ENCODE data around the gene TBX2. TPM values are rescaled to one million over a fixed set of nuclear protein-coding genes. Genes with fewer than 3 reads are reported as not detected.

The TBX2 gene
- total RNA-seq, 2 experiments from 2014 or later, result not detected

DNA sequence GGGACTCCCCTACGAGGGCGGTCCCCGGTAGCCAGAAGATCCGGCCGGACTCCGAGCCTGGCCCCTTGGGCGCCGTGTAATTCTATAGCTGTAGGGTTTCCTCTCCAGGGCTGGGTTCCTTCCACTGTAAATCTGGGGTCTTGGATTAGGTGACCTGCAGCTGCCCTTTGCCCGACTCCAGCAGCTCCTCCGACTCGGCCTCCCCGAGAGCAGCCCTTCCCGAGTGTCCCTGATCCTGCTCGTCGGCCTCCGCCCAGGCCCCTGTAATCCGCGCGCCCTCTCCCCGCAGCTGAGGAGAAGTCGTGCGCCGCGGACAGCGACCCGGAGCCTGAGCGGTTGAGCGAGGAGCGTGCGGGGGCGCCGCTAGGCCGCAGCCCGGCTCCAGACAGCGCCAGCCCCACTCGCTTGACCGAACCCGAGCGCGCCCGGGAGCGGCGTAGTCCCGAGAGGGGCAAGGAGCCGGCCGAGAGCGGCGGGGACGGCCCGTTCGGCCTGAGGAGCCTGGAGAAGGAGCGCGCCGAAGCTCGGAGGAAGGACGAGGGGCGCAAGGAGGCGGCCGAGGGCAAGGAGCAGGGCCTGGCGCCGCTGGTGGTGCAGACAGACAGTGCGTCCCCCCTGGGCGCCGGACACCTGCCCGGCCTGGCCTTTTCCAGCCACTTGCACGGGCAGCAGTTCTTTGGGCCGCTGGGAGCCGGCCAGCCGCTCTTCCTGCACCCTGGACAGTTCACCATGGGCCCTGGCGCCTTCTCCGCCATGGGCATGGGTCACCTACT lies 5.5 kb downstream of the TBX2 start:
- peaks cover 79% of the 10 kb centered on the region for H3K27me3 Mint-ChIP-seq
- no peak overlapping the region for H3K27ac Mint-ChIP-seq
- no peaks in the 10 kb centered on the region for H3K9me3 Mint-ChIP-seq (ENCODE audit: low read depth)
- no peak for ATAC-seq
- CTCF ChIA-PET, result interaction anchor here (1.6 kb wide), 1 partner anchor 434 kb away, joined by 4 read pairs; no protein-coding TSS in a partner anchor
- no peak overlapping the region for H3K4me3 Mint-ChIP-seq
- peaks cover 29% of the 10 kb centered on the region for H3K4me1 Mint-ChIP-seq
- DNase-seq, result no peak
- no peaks in the 10 kb centered on the region for H3K36me3 Mint-ChIP-seq

DNA sequence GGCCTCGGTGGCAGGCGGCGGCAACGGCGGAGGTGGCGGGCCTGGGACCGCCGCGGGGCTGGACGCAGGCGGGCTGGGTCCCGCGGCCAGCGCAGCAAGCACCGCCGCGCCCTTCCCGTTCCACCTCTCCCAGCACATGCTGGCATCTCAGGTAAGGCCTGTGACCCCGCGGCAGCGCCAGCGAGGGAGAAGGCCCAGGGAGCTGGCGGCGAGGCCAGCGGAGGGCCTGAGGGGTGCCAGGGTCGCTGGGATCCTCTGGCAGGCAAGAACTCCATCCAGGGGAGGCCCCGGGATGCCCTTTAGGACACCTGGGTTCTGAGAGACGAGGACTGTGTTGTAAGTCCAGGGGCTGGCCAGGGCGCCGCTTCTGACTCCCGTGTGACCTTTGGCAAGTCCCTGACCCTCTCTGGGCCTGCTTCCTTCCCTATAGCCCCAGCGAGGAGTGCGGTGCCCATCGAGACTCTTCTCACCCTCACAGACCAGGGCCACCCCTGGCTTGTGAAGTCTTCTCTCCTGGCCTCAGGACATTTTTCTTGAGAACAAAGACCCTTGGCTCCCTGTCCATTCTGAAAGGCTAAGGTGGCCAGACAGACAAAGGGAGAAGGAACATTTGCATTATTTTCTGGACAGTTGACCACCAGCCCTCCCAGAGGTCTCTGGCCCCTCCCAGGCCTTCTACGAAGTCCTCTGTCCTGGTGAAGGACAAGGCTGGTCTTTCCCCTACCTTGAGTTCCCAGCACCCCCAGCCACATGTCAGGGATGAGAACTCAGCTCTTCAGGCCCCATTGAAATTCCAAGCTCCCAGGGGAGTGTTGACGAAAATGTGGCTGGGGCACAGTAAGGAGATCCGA lies 6.3 kb downstream of the TBX2 start:
- Mint-ChIP-seq H3K27me3 (peaks cover 81% of the 10 kb centered on the region), H3K9me3 (ENCODE audit: low read depth) (no peaks in the 10 kb centered on the region), H3K27ac (no peak overlapping the region), H3K36me3 (no peaks in the 10 kb centered on the region), H3K4me1 (peaks cover 32% of the 10 kb centered on the region), H3K4me3 (no peak overlapping the region)
- DNase-seq (no peak), ATAC-seq (no peak)
- CTCF ChIA-PET, result interaction anchor here (1.6 kb wide), 1 partner anchor 434 kb away, joined by 4 read pairs; no protein-coding TSS in a partner anchor

DNA sequence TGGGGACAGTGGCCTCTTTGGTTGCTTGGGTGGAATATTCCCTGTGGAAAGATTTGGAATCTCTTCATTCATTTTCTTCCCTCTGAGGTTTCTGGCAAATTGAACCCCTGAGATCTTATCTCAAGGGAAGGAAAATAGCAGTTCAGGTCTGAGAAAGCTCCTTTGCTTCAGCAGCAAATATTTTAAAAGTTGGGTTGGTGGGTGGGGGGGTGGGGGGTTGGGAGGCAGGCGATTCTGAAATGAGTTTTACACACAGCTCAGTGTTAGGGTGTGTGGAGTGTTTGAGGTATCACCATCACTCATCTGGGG lies 6.8 kb downstream of the TBX2 start:
- ATAC-seq, result no peak
- Mint-ChIP-seq H3K4me3 (no peak overlapping the region), H3K4me1 (peaks cover 30% of the 10 kb centered on the region), H3K9me3 (ENCODE audit: low read depth) (no peaks in the 10 kb centered on the region), H3K27me3 (peaks cover 75% of the 10 kb centered on the region), H3K36me3 (no peaks in the 10 kb centered on the region), H3K27ac (no peak overlapping the region)
- no peak for DNase-seq
- CTCF ChIA-PET, result interaction anchor here (1.2 kb wide), 1 partner anchor 8 kb away, joined by 3 read pairs; no protein-coding TSS in a partner anchor

DNA sequence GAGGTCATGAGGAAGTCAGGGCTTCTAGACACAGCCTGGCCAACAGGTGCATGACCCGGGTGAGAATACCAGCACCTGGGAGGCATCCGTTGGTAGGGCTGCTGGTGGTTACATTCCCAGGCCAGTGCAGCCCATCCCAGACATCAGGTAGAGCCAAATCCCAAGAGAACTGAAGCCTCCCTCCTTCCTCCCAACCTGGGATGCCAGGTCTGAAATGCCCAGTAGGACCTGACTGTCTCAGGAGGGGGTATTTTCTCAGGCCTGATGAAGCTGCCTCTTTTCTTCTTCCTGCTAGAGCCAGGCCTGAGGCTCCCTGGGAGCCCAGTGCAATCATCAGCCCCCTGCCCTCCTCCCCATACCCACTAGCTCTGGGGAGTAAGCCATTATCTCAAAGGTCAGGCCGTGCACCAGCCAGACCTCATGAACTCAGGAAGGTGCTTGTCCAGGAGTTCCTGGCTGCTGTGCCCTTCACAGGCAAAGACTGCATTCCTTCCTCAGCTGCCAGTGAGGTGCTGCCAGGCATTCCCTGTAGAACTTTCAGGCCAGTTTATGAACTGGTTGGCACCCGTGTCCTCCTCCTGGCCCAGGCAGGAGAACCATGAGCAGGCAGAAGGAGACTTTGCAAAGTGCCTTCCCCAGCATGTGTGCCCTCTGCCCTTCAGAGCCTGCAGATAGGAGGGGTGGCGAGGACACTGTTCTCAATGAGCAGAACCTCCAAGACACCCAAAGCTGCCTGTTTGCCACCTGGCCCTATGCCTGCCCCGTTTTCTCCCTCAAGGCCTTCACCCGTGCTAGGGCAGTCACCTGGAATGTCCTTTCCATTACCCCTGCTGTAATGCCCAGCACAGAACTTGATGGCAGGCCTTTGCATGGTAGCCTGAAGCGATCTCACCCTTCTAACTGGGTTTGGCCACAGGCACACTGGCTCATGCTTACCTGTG lies 7.6 kb downstream of the TBX2 start:
- Mint-ChIP-seq H3K36me3 (no peaks in the 10 kb centered on the region), H3K4me1 (peaks cover 30% of the 10 kb centered on the region), H3K27ac (no peak overlapping the region), H3K9me3 (ENCODE audit: low read depth) (no peaks in the 10 kb centered on the region), H3K4me3 (no peak overlapping the region), H3K27me3 (peaks cover 68% of the 10 kb centered on the region)
- ATAC-seq, result no peak
- CTCF ChIA-PET, result interaction anchor here (1.2 kb wide), 1 partner anchor 8 kb away, joined by 3 read pairs; no protein-coding TSS in a partner anchor
- no peak for DNase-seq

DNA sequence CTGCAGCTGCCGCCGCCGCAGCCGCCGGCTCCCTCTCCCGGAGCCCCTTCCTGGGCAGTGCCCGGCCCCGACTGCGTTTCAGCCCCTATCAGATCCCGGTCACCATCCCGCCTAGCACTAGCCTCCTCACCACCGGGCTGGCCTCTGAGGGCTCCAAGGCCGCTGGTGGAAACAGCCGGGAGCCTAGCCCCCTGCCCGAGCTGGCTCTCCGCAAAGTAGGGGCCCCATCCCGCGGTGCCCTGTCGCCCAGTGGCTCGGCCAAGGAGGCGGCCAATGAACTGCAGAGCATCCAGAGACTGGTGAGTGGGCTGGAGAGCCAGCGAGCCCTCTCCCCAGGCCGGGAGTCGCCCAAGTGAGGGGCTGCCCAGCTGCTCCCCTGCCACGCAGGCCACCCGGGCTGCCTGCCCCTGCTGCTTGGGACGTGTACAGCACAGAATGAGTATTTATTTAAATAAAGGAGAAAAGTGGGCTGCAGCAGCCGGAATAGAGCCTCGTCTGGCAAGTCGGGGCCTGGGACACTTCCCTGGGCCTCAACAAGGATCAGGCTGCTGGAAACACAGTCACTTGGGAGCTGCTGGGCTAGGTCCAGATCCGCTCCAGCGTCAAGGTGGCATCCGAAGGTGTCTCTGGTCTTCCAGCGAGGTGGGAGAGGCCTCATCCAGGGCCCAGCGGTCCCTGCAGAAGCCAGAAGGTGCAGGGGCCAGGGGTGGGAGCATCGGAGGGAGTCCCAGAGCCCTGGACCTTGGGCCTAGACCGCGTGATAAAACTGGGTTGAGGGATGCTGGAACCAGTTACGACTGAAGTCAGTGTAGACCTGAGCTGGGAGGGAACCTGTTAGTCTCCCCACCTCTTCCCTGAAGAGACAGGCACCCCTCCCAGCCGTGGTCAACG lies 8.8 kb downstream of the TBX2 start:
- no peak for ATAC-seq
- DNase-seq, result no peak
- Mint-ChIP-seq H3K4me3 (peak overlapping the region; percentile 59), H3K27ac (no peak overlapping the region), H3K27me3 (peaks cover 62% of the 10 kb centered on the region), H3K9me3 (ENCODE audit: low read depth) (no peaks in the 10 kb centered on the region), H3K4me1 (peaks cover 22% of the 10 kb centered on the region), H3K36me3 (peaks cover under 1% of the 10 kb centered on the region)
- CTCF ChIA-PET, result interaction anchor here (1.0 to 2.2 kb wide), 8 partner anchors 8 to 437 kb away, joined by 3 to 10 read pairs (median 6); partner anchors contain the start of gene TBX2

DNA sequence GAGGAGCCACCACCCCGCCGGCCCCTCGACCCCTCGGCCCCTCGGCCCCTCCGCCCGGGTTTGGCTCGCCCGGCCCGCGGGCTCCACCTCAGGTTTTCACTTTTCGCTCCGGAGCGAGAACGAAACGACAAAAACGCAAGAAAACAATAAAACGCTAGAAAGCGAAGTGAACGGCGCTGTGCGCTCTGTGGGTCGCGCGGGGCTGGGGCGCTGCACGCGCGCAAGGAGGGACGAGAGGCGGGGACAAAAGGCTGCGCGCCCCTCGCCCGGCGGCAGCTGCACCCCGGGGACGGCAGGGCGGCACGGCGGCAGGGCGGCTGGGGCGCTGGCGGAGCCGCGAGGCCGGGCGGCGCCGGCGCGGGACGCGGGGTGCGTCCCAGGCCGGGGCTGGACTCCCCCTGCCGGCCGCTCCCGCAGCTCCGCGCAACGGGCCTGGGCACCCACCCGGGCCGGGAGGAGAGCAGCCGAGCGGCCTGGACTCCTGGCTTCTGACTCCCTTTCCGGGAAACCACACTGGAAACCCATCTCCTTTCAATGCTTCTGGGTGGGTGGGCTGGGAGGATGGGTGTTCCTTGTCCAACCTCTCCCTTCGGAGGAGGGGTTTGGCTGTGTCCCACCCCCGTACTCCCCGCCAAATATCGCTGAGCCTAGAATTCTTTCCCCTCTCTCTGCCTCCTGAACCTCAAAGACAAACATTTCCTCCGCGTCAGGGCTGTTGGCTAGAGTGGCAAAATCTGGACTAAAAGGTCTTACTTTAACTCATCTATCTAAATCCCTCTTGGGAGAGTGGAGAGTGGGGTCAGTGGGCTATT lies 9.9 kb downstream of the TBX2 start:
- Mint-ChIP-seq H3K9me3 (ENCODE audit: low read depth) (no peaks in the 10 kb centered on the region), H3K4me1 (peaks cover 15% of the 10 kb centered on the region), H3K27me3 (peaks cover 53% of the 10 kb centered on the region), H3K4me3 (peak overlapping the region; percentile 55), H3K27ac (no peak overlapping the region), H3K36me3 (peaks cover 2% of the 10 kb centered on the region)
- DNase-seq (no peak), ATAC-seq (peak; percentile 40)
- CTCF ChIA-PET, result interaction anchor here (1.3 to 2.2 kb wide), 8 partner anchors 9 to 438 kb away, joined by 3 to 10 read pairs (median 6); partner anchors contain the start of gene TBX2

DNA sequence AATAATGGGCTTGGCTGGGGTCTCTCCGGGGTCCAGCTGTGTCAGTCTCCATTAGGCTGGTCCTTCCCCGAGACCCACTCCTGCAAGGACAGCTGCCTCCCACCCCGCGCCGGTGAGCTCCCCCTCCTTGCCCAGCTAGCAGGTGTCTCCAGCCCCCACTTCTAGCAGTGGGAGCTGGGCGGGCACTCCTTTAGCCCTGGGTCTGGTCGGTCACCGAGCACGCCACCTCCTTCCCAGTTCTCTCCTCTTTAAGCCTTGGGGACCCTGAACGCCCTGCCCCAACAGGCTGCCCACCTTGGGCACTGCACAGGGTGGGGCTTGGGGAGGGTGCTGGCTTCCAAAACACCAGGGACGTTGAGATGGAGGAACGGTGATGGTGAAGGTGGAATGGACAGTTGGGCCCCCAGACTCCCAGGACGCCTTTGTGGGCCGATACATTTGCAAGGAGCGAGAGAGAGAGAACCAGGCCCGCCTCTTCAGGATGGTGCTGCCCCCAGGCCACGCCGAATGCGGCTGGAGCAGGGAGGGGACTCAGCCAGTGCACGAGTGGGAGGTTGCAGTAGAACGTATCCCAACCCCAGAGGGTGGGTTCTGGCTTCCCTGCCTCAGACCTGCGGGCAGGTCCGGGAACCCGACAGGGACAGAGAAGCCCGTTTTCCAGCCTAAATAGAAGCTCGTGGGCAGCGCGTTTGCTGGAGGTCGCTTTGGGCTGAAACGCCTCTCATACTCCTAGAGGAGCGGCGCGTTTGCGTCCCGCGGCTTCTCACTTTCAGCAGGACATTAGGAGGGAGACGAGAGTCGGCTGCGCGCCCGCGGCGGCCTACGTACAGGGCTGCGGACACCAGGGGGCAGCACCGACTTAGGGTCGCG lies 10.7 kb downstream of the TBX2 start:
- no peak overlapping the region for H3K27ac Mint-ChIP-seq
- CTCF ChIA-PET, result interaction anchor here (1.4 to 2.2 kb wide), 8 partner anchors 10 to 439 kb away, joined by 3 to 10 read pairs (median 7); partner anchors contain the start of gene TBX2
- DNase-seq, result peak; percentile 78
- peaks cover 2% of the 10 kb centered on the region for H3K36me3 Mint-ChIP-seq
- peaks cover 15% of the 10 kb centered on the region for H3K4me1 Mint-ChIP-seq
- H3K27me3 Mint-ChIP-seq, result peaks cover 51% of the 10 kb centered on the region
- H3K9me3 Mint-ChIP-seq (ENCODE audit: low read depth), result no peaks in the 10 kb centered on the region
- peak; percentile 44 for ATAC-seq
- H3K4me3 Mint-ChIP-seq, result peak overlapping the region; percentile 55

DNA sequence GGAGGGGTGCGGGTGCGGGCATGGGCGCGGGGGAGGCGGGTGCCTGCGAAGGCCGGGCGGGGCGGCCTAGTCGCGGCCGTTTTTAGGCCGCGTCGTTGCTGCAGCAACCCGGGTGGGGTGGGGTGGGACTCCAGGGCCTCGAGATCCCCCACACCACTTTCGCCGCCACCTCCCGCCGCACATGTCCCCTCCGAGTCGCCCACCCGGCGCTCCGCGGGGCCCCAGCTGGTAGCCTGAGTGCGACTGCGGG lies 11.3 kb downstream of the TBX2 start:
- Mint-ChIP-seq H3K27me3 (peaks cover 48% of the 10 kb centered on the region), H3K4me1 (peaks cover 15% of the 10 kb centered on the region), H3K27ac (no peak overlapping the region), H3K4me3 (no peak overlapping the region), H3K36me3 (peaks cover 2% of the 10 kb centered on the region), H3K9me3 (ENCODE audit: low read depth) (no peaks in the 10 kb centered on the region)
- CTCF ChIA-PET, result interaction anchor here (1.4 to 1.8 kb wide), 4 partner anchors 10 to 165 kb away, joined by 3 to 10 read pairs (median 7); no protein-coding TSS in a partner anchor
- ATAC-seq (no peak), DNase-seq (no peak)

DNA sequence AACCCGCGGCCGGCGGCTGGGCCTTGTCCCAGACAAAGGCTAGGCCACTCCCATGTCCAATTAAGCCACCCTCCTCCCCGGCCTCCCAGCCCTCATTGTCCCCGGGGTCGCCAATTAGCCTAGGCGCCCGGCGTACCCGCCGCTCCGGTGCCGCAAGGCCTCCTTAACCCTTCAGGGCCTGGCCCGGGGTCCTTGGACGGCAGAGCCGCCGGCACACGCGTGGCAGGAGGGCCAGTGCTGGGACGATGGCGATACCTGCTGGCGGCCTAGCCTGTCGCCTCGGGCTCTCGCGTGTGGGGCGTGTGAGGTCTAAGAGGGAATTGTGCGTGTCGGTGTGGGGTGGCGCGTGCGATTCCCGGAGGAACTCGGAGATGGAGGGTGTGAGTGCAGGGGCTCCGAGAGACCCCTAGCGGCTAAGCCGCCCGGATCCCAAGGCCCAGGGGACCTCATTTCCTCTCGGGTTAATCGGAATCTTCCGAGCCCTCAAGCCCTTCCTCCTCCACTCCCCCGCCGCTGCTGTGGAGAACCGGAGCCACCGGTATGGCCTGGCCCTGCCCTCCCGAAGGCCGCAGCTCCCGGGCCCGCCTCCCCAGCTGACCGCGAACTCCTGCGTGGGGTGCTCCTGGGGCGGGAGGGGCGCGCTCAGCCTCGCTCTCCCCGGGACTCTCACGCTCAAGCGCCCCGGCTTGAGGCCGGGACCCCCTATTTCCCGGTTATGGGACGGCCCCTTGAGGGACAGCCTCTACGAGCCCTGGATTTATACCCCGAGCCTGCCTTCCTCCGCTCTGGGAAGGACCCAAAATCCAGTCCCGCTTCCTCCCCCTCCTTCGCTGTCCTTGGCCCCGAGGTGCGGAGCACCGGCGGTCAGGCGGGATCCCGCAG lies 11.9 kb downstream of the TBX2 start:
- CTCF ChIA-PET, result interaction anchor here (0.6 to 2.3 kb wide), 25 partner anchors 9 to 440 kb away, joined by 3 to 12 read pairs (median 4); partner anchors contain the start of gene TBX4
- peaks cover 2% of the 10 kb centered on the region for H3K36me3 Mint-ChIP-seq
- H3K9me3 Mint-ChIP-seq (ENCODE audit: low read depth), result no peaks in the 10 kb centered on the region
- H3K27me3 Mint-ChIP-seq, result peaks cover 42% of the 10 kb centered on the region
- ATAC-seq, result peak; percentile 20
- peak overlapping the region; percentile 55 for H3K4me3 Mint-ChIP-seq
- peaks cover 15% of the 10 kb centered on the region for H3K4me1 Mint-ChIP-seq
- DNase-seq, result peak; percentile 51
- no peak overlapping the region for H3K27ac Mint-ChIP-seq

Measured in activated CD8-positive, alpha-beta memory T cell treated with anti-CD3 and anti-CD28 coated beads, Interleukin-2, amount 10 ng/mL, durations not matched to agents 7 days and 5 days (primary cell).